Measurements from ENCODE around the gene TAF11.
"Not testable (repeated sequence)": the region's sequence is repeated elsewhere in the genome, so short reads cannot be mapped to it uniquely, and the experiment has no call there.

TAF11 gene

DNA sequence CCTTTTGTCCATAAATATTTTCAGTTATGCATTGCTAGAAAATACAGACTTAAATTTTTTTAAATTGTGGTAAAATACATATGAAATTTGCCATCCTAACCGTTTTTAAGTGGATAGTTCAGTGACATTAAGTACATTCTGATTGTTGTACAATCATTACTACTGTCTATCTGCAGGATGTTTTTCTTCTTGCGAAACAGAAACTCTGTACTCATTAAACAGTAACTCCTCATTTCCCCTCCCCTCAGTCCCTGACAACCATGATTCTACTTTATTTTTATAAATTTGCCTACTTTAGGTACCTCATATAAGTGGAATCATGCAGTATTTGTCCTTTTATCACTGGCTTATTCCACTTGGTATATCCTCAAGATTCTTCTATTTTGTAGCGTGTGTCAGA, 21.3 kb downstream of the TAF11 start:
- no peak for DNase-seq (ENCODE audit: insufficient read length, low spot score)
- no peak for FAIRE-seq
- no peak for TF ChIP-seq POLR2A (IDR thresholded peaks at IDR 0.05; ENCODE audit: low read depth, low read length)

DNA sequence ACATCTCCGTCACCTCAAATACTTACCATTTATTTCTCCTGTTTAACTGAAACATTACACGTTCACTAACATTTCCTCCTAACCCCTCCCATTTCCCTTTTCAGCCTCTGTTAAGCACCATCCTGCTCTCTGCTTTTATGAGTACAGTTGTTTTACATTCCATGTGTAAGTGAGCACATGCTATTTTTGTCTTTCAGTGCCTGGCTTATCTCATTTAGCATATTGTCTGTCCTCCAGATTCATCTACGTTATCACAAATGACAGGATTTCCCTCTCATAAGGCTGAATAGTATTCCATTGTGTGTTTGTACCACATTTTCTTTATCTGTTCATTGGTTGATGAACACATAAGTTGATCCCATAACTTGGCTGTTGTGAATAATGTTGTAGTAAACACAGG, 22.7 kb downstream of the TAF11 start:
- no peak for TF ChIP-seq POLR2A (IDR thresholded peaks at IDR 0.05; ENCODE audit: low read depth, low read length)
- no peak for DNase-seq (ENCODE audit: insufficient read length, low spot score)
- FAIRE-seq, result no peak

DNA sequence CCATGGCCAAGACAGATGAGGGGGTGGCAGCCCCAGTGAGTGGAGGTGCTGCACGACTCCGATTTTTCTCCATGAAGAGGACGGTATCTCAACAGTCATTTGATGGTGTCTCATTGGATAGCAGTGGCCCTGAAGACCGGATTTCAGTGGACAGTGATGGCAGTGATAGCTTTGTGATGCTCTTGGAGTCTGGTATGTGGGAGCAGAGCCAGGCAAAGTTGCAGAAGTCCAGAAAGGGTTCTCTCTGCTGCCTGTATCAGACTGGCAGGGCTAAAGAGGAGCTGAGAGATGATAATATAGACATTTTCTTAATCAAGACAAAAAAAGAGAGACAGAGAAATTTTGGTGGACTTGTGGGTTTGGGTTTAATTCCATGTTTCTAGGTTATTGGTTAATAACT, 23.8 kb downstream of the TAF11 start:
- DNase-seq (ENCODE audit: insufficient read length, low spot score), result no peak
- no peak for FAIRE-seq
- TF ChIP-seq POLR2A (IDR thresholded peaks at IDR 0.05; ENCODE audit: low read depth, low read length), result no peak

DNA sequence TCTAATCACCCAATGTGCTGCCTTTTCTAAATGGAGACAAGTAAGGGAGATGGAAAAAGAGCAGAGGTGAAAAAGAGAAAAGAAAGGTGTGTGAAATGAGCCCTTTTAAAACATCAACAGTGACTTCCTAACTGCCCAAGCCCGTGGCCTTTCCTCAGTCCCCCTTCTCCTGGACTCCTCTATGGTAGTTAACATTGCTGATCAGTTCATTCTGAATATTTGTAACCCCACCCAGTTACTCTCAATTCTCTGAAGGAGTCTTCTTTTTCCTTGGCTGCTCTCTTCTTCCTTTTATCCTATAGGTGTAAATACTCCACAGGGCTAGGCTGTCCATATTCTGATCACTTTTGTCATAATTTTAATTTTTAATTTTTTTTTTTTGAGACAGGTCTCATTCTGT, 27.1 kb downstream of the TAF11 start:
- TF ChIP-seq POLR2A (IDR thresholded peaks at IDR 0.05; ENCODE audit: low read depth, low read length), result no peak
- DNase-seq (ENCODE audit: insufficient read length, low spot score) (no peak), FAIRE-seq (no peak)

DNA sequence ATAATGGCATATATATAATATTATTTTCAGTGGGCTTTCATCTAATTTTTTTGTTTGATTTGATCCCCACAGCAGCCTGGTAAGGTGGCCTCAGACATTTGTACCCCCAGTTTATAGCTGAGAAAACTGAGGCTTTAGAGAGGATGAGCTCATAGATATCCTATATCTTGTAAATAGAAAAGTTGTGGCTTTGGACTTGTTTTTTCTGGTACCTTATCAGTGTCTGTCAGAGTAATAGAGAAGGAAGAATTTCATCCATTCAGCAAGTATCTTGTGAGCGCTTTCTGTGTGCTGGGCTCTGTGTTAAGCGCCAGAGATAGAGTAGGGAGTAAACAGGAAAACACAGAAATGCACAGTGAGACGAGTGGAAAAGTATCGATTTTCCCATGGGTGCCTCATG, 27.9 kb downstream of the TAF11 start:
- TF ChIP-seq POLR2A (IDR thresholded peaks at IDR 0.05; ENCODE audit: low read depth, low read length), result no peak
- DNase-seq (ENCODE audit: insufficient read length, low spot score), result no peak
- FAIRE-seq, result no peak

DNA sequence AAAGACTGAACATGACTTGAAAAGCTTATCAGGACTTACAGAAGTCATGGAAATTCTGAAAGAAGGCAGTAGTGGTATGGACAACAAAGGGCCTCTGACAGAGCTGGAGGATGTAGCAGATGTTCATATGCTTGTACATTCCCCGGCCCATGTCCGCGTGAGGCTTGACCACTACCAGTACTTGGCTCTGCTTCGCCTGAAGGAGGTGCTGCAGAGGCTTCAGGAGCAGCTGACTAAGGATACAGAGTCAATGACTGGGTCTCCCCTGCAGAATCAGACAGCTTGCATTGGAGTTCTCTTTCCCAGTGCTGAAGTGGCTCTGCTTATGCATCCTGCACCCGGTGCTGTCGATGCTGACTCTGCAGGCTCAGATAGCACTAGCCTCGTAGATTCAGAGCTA, 29.2 kb downstream of the TAF11 start:
- no peak for DNase-seq (ENCODE audit: insufficient read length, low spot score)
- FAIRE-seq, result no peak
- no peak for TF ChIP-seq POLR2A (IDR thresholded peaks at IDR 0.05; ENCODE audit: low read depth, low read length)

DNA sequence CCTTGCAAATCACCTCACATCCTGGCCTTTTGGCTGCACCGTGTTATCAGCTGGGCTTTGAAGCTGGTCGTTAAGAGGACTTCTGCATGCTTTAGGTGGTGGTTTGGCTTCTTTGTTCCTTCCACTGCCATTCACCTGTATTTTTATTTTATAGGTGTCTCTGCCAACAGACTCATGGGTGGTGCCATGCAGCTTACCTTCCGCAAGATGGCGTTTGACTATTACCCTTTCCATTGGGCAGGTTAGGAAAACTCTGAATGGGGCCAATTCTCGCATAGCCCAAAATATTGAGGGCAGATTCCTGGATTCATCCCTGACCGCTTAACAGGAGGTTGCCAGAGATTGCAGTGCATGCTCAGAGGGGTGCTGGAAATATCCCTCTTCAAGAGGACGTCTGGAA, 32.4 kb downstream of the TAF11 start:
- TF ChIP-seq POLR2A (IDR thresholded peaks at IDR 0.05; ENCODE audit: low read depth, low read length), result no peak
- DNase-seq (ENCODE audit: insufficient read length, low spot score), result no peak
- no peak for FAIRE-seq

DNA sequence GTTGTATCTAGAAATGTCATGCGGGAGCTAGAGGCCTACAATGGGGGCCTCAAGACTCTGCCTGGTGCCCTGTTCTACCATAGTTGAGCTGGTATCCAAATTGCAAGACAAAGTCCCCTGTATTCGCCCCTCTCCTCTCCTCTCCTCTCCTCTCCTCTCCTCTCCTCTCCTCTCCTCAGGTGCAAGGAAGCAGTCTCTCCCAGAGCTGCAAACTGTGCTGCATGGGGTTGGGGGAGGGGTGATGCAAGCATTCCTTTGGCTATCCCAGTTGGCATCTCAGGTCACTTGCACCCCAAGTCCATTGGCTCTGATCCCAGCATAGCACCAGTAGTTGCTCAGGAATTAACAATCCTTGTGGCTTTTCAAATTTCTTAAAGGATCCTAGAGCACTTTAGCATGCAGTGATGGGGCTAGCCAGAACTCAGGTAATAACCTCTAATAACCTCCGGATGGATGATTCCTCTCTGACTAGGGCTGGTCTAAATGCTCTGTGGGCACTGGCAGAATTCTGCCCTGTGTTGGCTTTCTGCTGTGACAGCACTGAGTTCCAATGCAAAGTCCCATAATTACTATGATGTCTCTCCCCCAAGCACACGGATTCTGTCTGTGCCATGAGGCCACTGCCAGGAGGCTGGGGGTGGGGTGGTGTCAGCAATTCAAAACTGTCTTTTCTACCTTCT, 35.3 kb downstream of the TAF11 start:
- no peak for FAIRE-seq
- no peak for DNase-seq (ENCODE audit: insufficient read length, low spot score)
- no peak for TF ChIP-seq POLR2A (IDR thresholded peaks at IDR 0.05; ENCODE audit: low read depth, low read length)

DNA sequence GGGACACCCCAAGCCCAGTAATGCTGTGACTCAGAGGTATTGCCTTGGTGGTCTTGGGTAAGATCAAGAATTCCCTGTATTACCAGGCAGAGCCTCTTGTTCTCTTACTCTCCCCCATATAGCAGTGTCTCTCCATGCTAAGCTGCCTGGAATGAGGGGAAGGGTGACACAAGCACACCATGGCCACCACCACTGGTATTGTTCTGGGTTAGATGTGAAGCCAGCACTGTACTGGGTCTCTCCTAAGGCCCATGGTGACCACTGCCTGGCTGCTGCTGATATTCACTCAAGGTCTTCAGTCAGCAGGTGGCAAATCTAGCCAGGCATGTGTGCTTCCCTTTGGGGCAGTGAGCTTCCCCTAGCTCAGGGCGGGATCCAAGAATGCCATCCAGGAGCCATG, 36.5 kb downstream of the TAF11 start:
- DNase-seq (ENCODE audit: insufficient read length, low spot score) (no peak), FAIRE-seq (no peak)
- TF ChIP-seq POLR2A (IDR thresholded peaks at IDR 0.05; ENCODE audit: low read depth, low read length), result no peak

DNA sequence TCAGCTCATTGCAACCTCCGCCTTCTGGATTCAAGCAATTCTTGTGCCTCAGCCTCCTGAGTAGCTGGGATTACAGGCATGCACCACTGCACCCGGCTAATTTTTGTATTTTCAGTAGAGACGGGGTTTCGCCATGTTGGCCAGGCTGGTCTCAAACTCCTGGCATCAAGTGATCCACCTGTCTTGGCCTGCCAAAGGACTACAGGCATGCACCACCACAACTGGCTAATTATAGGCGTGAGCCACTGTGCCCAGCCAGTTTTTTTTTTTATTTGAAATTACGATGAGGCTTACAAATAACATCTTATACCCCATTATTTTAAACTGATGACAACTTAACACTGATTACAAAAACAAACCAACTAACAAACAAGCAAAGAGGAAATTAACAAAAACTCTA, 38.8 kb downstream of the TAF11 start:
- DNase-seq (ENCODE audit: insufficient read length, low spot score); FAIRE-seq: not testable (repeated sequence)

DNA sequence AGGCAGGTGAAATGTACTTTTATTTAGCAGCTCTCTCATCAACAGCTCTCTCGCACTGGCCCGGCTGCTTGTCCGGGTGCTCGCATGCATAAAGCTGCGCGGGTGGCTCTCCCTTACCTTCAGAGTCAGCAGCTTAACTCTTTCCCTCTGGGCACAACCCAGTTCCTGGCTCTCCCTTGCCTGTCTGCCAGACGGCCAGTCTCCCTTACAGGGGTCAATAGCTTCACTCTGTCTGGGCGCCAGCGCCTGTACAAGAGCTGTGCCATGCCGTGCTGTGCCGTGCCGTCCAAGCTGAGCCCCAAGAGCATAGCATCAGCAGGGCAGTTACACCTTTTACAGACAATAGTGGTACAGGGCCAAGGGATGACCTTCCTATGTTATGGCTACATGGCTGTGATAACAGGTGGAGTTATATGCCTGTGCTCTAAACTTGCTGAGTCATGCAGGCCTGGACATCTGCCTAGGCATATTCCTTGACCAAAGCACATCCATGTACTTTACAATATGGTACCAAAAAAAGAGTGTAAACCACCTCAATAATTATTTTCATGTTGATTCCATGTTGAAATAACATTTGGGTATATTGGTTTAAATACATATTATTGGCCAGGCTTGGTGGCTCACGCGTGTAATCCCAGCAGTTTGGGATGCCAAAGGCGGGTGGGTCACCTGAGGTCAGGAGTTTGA, 48.0 kb downstream of the TAF11 start:
- TF ChIP-seq POLR2A (IDR thresholded peaks at IDR 0.05; ENCODE audit: low read depth, low read length), result no peak
- FAIRE-seq, result peak; percentile 78
- no peak for DNase-seq (ENCODE audit: insufficient read length, low spot score)

DNA sequence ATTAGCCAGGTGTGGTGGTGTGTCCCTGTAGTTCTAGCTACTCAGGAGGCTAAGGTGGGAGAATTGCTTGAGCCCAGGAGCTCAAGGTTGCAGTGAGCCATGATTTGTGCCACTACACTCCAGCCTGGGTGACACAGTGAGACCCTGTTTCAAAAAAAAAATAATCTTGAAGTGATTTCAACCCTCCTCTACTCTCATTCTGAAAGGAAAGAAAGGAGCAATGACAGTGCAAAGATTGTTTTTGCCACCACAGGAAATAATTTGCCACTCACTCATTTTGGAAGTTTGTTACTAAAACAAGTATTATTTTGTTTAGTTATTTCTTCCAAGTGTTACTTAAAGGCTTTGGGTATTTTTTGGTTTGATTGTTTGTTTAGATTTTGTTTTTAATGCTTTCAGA, 50.3 kb downstream of the TAF11 start:
- FAIRE-seq (no peak), DNase-seq (ENCODE audit: insufficient read length, low spot score) (no peak)
- TF ChIP-seq POLR2A (IDR thresholded peaks at IDR 0.05; ENCODE audit: low read depth, low read length), result no peak

DNA sequence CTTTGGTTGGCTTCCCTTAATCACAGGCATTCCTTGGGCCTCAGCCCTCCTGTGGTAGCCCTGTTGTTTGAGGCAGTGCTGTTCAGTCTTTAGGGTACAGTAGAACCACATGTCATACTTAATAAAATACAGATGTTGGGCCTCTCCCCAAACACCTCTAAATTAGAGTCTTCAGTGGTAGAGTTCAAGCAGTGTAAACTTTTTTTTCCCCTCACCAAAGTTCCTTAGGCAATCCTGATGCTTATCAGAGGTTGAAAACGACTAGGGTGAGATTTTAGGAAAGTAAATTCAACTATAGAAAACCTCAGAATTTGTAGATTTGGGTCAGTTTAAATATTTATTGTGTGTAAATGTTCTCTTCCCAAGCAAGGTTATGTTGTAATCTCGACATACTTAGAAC, 51.4 kb downstream of the TAF11 start:
- FAIRE-seq, result no peak
- no peak for TF ChIP-seq POLR2A (IDR thresholded peaks at IDR 0.05; ENCODE audit: low read depth, low read length)
- DNase-seq (ENCODE audit: insufficient read length, low spot score), result no peak

DNA sequence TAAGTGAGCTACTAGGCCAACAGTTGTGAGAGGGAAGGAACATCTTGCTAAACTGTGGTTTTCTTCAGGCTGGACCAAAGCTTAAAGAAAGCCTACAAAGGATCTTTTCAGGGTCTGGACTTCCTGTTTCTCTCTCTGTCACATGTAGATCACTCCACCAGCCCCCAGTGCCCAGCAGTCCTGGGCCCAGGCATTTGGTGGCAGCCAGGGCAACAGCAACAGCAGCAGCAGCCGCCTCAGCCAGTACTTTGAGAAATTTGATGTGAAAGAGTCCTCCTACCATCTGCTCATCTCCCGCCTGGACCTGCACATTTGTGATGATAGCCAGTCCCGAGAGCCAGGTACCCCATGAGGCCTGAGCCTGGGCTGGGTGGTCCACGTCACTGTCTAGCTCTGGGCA, 51.8 kb downstream of the TAF11 start:
- no peak for DNase-seq (ENCODE audit: insufficient read length, low spot score)
- FAIRE-seq, result no peak
- TF ChIP-seq POLR2A (IDR thresholded peaks at IDR 0.05; ENCODE audit: low read depth, low read length), result no peak

DNA sequence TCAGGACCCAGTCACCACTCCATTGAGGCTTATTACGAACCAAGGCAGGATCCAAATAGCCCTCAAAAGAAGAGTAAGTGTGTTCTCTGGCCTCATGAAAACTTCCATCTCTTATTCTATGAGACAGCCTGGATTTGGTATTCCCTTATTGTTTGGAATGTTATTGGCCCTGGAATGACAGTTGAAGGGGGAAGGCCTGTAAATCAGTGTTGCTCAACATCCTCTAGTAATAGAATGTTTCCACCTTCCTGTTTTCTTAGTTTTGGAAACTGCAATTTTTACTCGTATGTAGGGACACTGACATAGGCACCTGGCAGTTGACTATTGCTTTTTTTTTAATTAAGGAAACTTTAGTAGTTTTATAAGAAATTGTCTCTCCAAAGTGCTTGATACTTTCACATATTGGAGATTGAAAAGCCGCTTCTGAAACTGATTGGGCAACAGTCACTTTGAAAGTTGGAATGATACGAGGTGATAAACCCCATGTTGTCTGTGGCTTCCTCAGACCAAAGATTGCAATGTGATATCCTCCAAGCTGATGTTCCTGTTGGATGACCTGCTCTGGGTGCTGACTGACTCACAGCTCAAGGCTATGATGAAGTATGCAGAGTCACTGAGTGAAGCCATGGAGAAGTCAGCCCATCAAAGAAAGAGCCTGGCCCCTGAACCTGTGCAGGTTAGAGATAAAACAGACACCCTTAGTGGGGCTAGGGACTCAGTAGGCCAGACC, 52.9 kb downstream of the TAF11 start:
- no peak for TF ChIP-seq POLR2A (IDR thresholded peaks at IDR 0.05; ENCODE audit: low read depth, low read length)
- DNase-seq (ENCODE audit: insufficient read length, low spot score), result peak; percentile 27
- FAIRE-seq, result peak; percentile 87
